ENCODE results near the gene RPS6KA2.
"Not testable (repeated sequence)": the region's sequence is repeated elsewhere in the genome, so short reads cannot be mapped to it uniquely, and the experiment has no call there.

RPS6KA2 gene

DNA sequence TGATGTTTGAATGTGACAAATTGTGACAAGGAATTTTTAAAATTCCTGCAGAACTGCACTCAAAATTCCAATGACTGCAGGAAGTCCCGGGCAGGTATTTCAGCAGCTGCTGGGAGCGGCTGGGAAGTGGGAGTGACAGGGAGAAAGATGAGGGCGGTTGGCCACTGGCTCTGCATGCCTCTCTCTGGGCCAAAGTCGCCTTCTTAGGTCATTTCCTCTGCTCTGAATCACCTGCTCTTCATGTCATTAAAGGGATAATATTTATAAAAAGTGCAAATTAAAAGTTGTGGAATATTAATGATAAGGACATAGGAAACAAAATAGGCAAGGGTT is 84.5 kb downstream of the RPS6KA2 start:
- no peak overlapping the region for H3K4me3 ChIP-seq (replicated peaks; ENCODE audit: low read depth, low read length)
- DNase-seq (ENCODE audit: extremely low read depth, insufficient read length) = no peak
- TF ChIP-seq, protein P1, sequence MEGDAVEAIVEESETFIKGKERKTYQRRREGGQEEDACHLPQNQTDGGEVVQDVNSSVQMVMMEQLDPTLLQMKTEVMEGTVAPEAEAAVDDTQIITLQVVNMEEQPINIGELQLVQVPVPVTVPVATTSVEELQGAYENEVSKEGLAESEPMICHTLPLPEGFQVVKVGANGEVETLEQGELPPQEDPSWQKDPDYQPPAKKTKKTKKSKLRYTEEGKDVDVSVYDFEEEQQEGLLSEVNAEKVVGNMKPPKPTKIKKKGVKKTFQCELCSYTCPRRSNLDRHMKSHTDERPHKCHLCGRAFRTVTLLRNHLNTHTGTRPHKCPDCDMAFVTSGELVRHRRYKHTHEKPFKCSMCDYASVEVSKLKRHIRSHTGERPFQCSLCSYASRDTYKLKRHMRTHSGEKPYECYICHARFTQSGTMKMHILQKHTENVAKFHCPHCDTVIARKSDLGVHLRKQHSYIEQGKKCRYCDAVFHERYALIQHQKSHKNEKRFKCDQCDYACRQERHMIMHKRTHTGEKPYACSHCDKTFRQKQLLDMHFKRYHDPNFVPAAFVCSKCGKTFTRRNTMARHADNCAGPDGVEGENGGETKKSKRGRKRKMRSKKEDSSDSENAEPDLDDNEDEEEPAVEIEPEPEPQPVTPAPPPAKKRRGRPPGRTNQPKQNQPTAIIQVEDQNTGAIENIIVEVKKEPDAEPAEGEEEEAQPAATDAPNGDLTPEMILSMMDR (IDR thresholded peaks at IDR 0.05; ENCODE audit: insufficient read depth, low read length, poor library complexity, severe bottlenecking) = no peak
- no peaks in the 10 kb centered on the region for H3K36me3 ChIP-seq (ENCODE audit: control insufficient read depth, insufficient read depth, low read length)
- no peaks in the 10 kb centered on the region for H3K27me3 ChIP-seq (replicated peaks; ENCODE audit: control insufficient read depth, insufficient read depth, low read length)

DNA sequence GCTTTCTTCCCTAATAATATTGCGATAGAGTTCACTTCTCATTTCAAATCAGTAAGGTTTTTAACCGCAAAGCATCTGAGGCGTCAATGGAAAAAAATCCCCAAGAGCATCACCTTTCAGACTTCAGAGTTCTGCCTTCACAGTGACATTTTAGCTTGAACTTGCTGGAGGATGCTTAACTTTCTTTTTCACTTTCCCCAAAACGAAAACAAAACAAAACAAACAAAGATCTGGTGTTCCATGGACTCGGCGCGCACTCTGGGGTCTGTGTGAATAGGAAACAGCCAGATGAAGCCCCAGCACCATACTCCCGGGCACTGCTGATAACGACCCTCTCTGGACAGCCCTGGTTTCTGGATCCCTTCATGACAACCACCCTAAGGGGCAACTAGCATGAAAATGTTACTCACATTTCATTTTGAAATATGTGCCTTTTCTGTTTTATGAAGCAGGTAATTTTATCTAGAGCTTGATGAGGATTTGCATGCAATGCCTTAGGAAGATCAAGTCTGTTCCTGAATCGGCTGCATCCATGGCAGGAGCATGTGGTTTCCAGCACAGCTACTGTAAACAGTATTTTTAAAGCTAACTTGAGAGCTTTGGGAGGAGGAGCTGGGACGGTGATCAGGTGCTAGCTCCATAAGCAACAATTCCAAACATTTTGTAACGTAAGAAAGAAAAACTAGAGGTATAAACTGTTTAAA is 85.0 kb downstream of the RPS6KA2 start:
- Histone ChIP-seq H3K27me3 (replicated peaks; ENCODE audit: control insufficient read depth, insufficient read depth, low read length) (no peaks in the 10 kb centered on the region), H3K36me3 (ENCODE audit: control insufficient read depth, insufficient read depth, low read length) (no peaks in the 10 kb centered on the region), H3K4me3 (replicated peaks; ENCODE audit: low read depth, low read length) (no peak overlapping the region)
- DNase-seq (ENCODE audit: extremely low read depth, insufficient read length) = no peak
- TF ChIP-seq, protein P1 (IDR thresholded peaks at IDR 0.05; ENCODE audit: insufficient read depth, low read length, poor library complexity, severe bottlenecking) = no peak

DNA sequence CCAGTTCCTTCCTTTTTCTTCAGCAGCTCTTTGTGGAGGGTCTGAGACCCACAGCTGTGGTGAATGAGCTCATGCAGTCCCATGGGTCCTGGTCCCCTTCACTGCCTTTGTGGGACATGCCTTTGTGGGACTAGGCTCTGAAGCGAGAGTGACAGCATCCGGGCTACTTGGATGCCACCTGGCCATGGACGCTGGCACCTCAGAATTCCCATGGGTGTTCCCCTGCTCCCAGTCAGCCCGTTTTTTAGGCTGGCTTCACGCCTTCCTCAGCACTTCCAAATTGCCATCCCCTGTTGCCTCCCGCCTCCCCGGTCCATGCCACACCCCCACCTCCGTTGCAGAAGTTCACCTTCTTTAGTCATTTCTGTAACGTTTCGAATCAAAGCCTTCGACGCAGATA is 85.7 kb downstream of the RPS6KA2 start:
- DNase-seq (ENCODE audit: extremely low read depth, insufficient read length) = no peak
- TF ChIP-seq, protein P1 (IDR thresholded peaks at IDR 0.05; ENCODE audit: insufficient read depth, low read length, poor library complexity, severe bottlenecking) = no peak

DNA sequence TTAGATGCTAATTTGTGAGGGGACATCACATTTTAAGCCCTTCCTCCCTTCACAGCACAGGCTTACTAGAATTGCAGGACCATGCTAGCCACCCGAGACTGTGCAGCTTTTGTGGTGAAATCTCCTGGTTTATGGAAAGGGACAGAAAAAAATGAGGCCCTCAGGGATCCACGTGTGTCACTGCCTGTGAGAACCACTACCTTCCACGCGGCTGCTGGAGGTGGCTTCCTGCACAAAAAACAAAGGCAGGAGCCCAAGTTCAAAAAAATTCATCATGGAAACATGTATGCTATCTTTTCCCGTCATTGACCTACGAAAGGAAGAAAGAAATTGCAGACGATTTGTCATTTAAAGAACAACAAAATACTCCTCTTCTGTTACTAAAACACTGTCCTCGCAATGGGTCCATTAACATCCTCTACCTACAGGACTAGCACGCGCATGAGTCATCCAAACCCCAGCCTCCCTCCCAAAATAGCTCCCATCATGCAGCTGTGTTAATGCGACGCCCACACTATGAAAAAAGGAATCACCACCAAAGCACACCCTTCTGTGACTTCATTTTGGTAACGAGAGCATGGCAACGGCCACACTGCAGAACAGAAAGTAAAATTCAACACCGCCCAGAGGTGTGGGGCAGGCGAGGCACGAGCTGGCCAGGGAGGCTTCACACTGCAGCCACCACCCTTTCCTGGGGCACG is 86.3 kb downstream of the RPS6KA2 start:
- TF ChIP-seq, protein P1 (IDR thresholded peaks at IDR 0.05; ENCODE audit: insufficient read depth, low read length, poor library complexity, severe bottlenecking) = no peak
- Histone ChIP-seq H3K4me3 (replicated peaks; ENCODE audit: low read depth, low read length) (no peak overlapping the region), H3K36me3 (ENCODE audit: control insufficient read depth, insufficient read depth, low read length) (no peaks in the 10 kb centered on the region), H3K27me3 (replicated peaks; ENCODE audit: control insufficient read depth, insufficient read depth, low read length) (no peaks in the 10 kb centered on the region)
- DNase-seq (ENCODE audit: extremely low read depth, insufficient read length) = peak; percentile 24

More for the DNA sequence above, 85.7 kb downstream of the RPS6KA2 start:
- H3K27me3 ChIP-seq (replicated peaks; ENCODE audit: control insufficient read depth, insufficient read depth, low read length) = no peaks in the 10 kb centered on the region
- H3K4me3 ChIP-seq (replicated peaks; ENCODE audit: low read depth, low read length) = no peak overlapping the region
- H3K36me3 ChIP-seq (ENCODE audit: control insufficient read depth, insufficient read depth, low read length) = no peaks in the 10 kb centered on the region

DNA sequence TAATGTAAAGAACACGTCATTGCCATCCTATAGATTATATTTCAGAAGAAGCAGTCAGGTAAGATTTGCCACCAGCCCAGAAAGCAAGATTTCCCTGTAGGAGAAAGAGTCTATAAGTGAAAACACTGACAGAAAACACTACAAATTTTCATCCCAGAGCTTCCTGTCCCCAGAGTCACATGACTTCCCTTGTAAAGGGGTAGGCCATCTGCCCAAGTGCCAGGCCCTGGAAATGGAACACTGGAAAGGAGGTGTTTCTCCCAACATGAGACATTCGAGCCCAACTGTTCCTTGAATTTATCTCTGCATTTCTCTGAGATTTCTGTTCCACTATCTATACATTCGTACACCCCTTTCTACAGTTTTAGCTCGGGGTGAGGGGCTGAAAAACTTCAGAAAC is 87.5 kb downstream of the RPS6KA2 start:
- no peaks in the 10 kb centered on the region for H3K27me3 ChIP-seq (replicated peaks; ENCODE audit: control insufficient read depth, insufficient read depth, low read length)
- no peak overlapping the region for H3K4me3 ChIP-seq (replicated peaks; ENCODE audit: low read depth, low read length)
- no peaks in the 10 kb centered on the region for H3K36me3 ChIP-seq (ENCODE audit: control insufficient read depth, insufficient read depth, low read length)
- no peak for DNase-seq (ENCODE audit: extremely low read depth, insufficient read length)
- TF ChIP-seq, protein P1 (IDR thresholded peaks at IDR 0.05; ENCODE audit: insufficient read depth, low read length, poor library complexity, severe bottlenecking) = no peak

DNA sequence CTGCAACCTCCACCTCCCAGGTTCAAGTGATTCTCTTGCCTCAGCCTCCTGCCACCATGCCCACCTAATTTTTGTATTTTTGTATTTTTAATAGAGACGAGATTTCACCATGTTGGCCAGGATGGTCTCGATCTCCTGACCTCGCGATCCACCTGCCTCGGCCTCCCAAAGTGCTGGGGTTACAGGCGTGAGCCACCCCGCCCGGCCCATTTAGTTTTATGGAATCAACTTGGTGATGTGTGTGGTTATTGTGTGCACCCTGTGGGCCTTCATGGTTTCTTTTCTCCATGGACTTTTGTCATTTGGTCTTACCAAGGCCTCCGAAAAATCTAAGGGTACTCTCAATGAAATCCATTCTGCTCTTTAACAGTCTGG is 88.1 kb downstream of the RPS6KA2 start:
- H3K36me3 ChIP-seq (ENCODE audit: control insufficient read depth, insufficient read depth, low read length); H3K4me3 ChIP-seq (replicated peaks; ENCODE audit: low read depth, low read length); DNase-seq (ENCODE audit: extremely low read depth, insufficient read length); H3K27me3 ChIP-seq (replicated peaks; ENCODE audit: control insufficient read depth, insufficient read depth, low read length): not testable (repeated sequence)
